GM18951 (cell line): ENCODE measurements around the gene ZNF185.
"Not testable (repeated sequence)": the region's sequence is repeated elsewhere in the genome, so short reads cannot be mapped to it uniquely, and the experiment has no call there.

Source experiments
- POLR2A ChIP-seq: IDR thresholded peaks from 4 replicates; pipeline ENCODE4 v1.6.1; 2011; ENCODE audit warnings: mild to moderate bottlenecking; ENCODE audit not compliant: insufficient read length, insufficient read depth; ENCODE audit errors: extremely low read depth
- in situ Hi-C: fragments of 300-500 bp; cut with MboI; formaldehyde crosslinking; loops from one replicate; pipeline ENCODE4 v1.12.0; 2022; ENCODE audit warnings: low sequenced_read_pairs, mixed read lengths, inconsistent platforms; ENCODE audit not compliant: unreplicated experiment

ZNF185 gene

DNA sequence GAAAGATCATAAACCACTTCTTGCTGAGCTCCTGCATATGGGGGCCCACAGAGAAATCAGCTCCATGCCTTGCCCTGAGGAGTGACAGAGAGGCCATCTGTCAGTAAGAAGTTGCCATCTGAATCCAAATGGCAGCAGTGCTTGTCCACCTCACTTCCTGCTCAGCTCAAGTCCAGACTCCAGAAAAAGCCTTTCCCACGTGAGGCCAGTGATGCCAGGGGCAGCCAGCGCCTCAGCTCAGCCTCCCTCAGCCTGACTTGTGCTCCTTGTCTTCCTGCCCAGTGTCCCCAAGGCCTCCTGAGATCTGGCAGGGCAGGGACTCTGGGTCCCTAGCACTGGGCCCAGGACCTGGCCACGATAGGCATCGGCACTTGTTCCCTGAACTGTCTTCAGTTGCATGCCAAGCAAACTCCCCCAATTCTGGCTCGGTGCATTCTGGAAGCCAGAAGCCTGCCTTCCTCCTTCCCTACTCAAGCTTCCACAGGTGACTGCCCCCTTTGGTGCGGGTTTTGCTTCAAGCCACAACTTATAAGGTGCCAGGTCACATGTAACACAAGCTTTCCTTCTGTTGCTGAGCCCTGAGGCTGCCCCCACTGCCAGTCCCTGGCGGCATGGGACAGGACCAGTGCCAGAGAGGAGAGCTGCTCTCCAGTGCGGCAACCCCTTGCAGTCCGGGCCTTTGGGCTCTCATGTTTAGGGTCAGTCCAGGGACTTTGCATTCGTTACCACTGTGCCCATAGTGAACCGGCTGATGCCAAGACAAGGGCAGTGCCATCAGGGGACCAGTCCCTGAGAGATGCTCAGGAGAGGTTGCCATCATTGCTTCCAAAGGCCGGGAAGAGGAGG lies 2.2 kb downstream of the ZNF185 start:
- in situ Hi-C loops, result no loop called here
- TF ChIP-seq POLR2A, result no peak

DNA sequence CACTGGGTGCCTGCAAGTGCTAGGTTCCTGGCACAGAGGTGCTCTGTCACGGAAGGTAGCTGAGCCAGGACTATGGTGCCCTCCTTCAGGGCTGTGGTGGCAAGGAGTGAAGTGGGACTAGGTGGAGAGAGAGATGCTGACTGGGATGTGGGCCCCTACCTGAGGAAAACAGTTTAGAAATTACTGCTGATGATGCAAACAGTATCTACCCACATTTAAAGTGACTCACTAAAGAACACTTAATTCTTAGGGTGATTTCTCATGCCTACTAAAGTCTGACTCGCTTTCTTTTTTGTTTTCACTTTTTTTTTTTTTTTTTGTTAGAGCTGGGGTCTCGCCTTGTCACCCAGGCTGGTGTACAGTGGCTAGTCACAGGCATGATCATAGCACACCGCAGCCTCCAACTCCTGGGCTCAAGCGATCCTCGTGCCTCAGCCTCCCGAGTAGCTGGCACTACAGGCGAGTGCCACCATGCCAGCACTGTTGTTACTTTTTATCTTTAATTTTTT lies 3.1 kb downstream of the ZNF185 start:
- in situ Hi-C loops, result no loop called here
- TF ChIP-seq POLR2A, result no peak

DNA sequence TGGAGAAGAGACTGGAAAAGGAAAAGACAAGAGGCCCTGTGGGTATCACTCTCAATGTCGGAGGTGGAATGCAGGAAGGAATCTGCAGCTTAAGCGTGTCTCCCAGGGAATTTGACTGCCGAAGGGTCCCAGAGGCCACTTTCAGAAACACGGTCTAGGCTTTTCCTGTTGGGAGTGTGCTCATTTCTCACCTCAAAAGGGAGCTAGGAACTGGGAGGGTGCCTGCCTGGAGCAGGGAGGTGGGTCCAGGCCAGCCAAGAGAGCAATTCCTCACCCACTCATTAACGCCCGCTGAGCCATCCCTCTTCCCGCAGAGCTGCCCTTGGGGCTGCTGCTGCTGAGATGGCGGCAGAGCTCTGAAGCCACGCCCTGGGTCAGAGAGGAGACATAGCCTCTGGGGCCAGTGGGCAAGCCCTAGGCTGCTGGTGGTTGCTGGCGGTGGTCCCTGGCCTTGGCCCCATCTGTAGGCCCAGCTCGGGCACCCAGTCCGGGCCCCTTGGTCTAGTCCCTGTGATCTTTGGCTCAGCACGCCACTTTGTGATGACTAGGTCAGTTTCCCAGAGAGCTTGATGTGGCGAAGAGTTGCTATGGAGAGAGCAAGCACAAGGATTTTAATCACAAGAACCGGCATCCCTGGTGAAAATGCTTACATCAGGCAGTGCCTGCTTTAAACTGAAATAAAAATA lies 4.1 kb downstream of the ZNF185 start:
- in situ Hi-C loops, result no loop called here
- no peak for TF ChIP-seq POLR2A

DNA sequence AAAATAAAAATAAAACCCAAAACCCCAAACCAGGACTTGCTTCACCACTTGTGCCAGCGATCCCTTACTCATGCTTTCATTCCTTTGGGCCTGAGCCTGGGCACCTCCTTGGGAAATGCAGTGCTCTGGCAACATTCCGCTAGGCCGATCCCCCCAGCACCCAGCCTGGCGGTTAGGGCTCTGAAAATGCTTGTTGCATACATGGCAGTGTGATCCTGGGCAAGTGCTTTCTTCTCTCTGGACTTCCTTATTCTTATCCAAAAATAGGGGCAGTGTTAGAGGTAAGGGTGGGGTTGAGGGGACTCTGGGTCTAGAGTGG lies 4.6 kb downstream of the ZNF185 start:
- in situ Hi-C loops, result no loop called here
- no peak for TF ChIP-seq POLR2A

DNA sequence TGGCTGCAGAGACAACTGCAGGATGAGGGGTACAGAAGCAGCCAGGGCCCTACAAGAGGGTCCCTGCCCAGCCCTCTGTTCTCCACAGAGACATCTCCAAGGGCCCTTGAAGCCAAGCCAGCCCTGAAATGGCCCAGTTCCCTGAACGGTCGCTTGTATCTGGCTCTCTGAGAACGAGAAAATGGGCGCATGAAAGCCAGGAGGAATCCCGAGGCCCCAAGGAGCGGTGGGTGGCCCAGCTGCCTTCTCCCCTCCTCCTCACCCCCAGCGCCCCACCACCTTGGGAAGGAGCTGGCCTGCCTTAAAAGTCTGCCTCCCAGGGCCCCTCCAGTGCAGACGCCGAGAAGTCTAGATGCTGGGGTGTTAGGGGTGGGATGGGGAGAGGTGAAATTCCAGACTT lies 5.7 kb downstream of the ZNF185 start:
- in situ Hi-C loops, result no loop called here
- no peak for TF ChIP-seq POLR2A

DNA sequence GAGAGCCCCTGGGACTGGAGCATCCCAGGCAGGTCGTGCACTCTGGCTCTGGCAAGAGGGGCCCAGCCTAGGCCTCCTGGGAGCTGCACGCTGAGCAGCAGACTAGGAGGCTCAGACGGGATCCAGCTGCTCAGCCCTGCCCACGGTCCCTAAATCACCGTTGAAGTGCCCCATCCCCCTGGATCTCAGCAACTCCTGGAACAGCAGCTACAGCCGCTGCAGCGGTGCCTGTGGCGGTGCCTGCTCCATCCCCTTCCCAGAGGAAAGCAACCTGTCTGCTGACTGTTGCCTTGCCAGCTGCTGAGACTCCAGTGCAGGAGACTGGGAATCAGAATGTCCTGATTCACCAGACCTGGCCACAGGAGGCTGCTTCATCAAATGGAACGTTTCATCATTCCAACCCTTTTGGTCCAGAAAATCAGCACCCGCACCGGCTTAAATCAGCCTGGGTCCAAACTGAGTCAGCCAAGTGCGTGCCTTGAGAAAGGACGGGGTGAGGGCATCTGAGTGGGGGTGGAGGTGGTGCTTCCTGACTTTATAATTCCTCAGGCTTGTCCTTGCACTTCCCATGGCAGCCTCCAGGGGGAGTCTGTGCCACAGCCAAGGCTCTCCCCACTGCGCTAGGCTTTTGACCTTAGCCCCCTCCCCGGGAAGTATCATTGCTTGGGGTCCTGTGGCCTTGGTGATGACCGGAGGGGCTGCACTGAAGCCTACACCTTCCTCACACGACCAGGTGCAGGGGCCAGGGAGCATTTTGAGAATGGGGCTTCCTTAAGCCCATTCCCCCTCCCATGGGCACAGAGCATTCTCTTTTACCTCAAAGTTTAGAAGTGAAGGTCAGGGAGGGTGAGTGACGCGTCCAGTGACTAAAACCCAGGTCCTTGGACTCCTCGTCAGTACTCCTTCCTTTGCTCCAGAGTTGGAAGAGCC lies 6.5 kb downstream of the ZNF185 start:
- TF ChIP-seq POLR2A, result no peak
- in situ Hi-C loops, result no loop called here

DNA sequence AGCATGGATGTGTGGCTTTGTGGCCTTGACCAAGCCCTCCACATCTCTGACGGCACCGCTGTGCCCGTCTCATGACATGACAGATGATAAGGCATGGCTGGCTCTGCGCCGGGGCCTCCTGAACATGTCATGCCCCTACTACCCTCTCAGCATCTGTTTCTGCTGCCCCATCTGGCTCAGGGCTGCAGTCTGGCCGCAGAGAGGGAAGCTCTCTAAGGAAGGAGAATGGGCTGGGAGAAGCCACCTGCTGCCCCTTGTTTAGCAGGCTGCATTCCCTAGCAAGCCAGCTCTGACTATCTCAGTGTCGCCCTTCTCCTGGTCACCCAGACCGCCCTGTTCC lies 7.2 kb downstream of the ZNF185 start:
- in situ Hi-C loops, result no loop called here
- TF ChIP-seq POLR2A, result no peak

DNA sequence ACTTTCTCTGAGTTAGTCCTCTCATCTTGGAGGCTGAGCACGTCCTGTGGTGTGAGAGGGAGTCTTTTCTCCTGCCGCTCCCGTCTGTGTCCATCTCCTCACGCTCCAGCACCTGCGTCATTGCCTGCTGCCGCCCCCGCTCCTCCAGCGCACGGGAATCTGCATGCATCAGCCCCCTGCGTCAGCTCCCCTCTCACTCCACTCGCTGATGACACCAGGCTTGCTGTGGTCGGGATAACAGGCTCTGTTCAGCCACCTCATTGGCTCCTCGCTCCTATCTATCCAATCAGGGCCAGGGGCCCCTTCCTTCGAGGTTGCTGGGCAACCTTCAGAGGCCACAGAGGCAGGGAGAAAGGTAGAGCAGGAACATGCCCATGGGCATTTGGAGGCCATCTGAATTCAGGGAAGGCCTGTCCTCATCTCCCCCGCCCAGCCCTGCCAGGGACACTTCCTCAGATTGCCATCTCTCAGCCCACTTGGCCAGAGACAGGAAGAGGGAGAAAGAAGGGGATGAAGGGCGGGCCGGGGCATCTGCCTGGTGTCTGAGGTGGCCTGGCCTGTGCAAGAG lies 9.3 kb downstream of the ZNF185 start:
- in situ Hi-C loops, result no loop called here
- no peak for TF ChIP-seq POLR2A

DNA sequence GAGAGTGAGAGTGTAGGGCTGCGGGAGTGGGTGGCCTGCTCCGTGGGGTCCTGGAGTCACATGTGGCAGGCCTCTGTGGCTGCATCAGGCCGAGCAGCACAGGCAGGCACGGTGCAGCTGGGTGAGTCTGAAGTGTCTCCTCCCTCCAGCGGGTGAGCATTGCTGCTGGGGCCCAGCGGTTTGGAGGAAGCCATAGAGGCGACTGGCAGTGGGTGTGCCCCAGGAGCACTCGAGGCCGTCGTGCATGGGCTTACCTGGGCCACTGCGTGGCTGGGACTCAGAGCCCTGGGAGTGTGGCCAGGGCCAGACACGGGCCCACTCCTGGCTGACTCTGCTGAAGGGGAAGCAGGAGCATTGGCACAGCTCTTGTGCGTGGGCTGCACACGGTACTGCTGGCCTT lies 10.6 kb downstream of the ZNF185 start:
- no peak for TF ChIP-seq POLR2A
- in situ Hi-C loops, result no loop called here

DNA sequence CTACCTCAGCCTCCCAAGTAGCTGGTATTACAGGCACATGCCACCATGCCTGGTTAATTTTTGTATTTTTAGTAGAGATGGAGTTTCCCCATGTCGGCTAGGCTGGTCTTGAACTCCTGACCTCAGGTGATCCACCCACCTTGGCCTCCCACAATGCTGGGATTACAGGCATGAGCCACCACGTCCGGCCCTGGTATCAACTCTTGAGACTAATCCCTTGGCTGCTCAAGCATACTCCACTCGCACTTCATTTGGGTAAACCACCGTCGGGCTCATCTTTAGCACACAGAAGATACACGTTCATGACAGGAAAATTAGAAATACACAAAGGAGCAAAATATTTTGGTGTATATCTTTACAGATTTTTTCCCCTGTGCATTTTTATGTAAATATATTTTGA lies 12.2 kb downstream of the ZNF185 start:
- in situ Hi-C loops, result not testable (repeated sequence)

DNA sequence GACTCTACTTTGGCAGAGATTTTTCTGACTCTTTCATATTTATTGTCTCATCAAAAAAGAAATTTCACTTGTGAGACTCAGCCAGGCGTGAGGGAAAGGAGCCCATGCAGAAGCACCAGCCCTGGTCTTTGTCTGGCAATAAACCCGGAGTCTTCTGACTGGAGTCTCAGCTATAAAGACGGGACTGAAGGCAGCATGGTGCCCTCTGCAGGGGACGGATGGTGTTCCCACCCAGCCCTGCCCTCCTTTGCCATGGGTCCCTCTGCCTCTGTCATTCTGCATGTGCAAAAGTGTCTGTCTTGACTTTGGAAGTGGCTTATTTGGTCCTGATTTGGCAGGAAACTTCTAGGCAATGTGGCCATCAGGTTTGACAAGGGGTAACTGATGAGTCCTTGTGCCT lies 14.2 kb downstream of the ZNF185 start:
- in situ Hi-C loops, result no loop called here

DNA sequence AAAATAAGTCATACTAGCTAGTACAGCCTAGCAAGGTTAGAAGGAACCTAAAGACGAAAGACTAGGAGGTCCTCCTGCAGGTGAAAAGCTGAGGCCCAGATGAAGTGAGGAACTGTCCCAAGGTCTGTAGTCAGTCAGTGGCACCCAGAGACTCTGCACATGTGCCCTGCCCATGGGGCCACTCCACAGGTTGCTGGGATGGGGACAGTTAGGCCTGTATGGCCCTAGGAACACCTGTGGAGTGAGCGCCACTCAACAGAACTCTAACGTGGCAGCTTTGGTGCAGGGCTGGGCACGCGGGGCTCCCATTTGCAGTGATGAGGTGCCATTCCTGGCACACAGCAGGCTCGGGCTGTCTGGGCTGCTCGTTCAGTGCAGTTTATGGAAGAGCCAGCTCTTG lies 14.8 kb downstream of the ZNF185 start:
- in situ Hi-C loops, result no loop called here
- no peak for TF ChIP-seq POLR2A

More for the DNA sequence above, 14.2 kb downstream of the ZNF185 start:
- no peak for TF ChIP-seq POLR2A

DNA sequence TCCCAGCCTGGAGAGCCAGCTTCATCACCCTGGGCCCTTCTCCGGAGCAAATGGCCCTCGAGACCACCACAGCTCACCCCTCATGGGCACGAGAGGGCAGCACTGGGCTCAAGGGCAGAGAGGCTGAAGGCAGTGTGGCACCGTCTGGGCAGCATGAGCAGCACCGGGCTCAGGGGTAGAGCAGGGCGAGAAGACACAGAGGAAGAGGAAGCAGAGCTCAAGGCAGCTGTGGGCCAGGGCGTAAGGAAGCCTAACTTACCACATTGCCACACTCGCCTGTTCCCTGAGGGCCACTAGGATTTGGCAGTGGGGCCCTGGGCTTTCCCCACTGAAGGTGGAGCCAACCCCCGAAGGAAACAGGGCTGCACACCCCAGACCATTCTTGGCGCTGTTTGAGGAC lies 15.5 kb downstream of the ZNF185 start:
- in situ Hi-C loops, result no loop called here
- TF ChIP-seq POLR2A, result no peak
